Peyer's patch (tissue), 4 donors: ENCODE measurements around the gene MRGPRG.

Experiments
- CTCF ChIP-seq, 6 experiments: fragments of 450-650 bp in 4 of 6; fragments of 200-600 bp in 2 of 6; sonication (generic) in 1 of 6; IDR thresholded peaks; one replicate each; pipeline ENCODE4 v1.5.1; 2017 to 2019; ENCODE audit warnings: antibody characterized with exemption in 6 of 6, mild to moderate bottlenecking in 3 of 6, moderate library complexity in 1 of 6
- POLR2A ChIP-seq, 2 donors: fragments of 450-650 bp; IDR thresholded peaks; one replicate each; pipeline ENCODE4 v1.5.1; 2017; ENCODE audit warnings: antibody characterized with exemption in 2 of 2, mild to moderate bottlenecking in 2 of 2, moderate library complexity in 2 of 2

- TF ChIP-seq CTCF (IDR thresholded peaks at IDR 0.05) (no peak), POLR2A (IDR thresholded peaks at IDR 0.05) (no peak)
Observed at GRCh38 chr11:3190600-3190999, 28.0 kb downstream of the MRGPRG start.
